NOMO-1 (cell line): ENCODE measurements around the gene HIP1R.

Source experiments
- DNase-seq, 2 experiments: peaks; one replicate each; lab custom pipeline; 2025; ENCODE audit not compliant: unreplicated experiment in 2 of 2; lab: John Stamatoyannopoulos, UW

The HIP1R gene

DNA sequence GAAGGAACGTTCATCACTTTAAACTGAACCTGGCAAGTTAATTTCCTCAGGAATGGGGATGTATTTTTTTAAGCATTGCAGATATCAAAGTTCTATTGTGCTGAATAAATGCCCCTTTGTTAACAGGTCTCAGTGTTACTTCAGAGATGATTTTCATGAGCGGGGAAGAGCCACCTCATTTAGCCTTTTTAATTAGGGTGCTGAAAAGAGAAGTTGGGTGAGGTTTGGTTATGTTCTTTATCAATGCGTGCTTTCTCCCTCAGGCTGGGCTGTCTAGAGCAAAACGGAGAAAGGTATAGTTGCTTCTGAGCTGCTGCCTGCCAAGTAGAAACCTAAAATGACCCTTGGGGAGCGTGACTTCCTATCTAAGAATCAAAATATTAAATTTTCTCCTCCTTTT lies 8.0 kb upstream of the HIP1R start:
- DNase-seq: no peak

DNA sequence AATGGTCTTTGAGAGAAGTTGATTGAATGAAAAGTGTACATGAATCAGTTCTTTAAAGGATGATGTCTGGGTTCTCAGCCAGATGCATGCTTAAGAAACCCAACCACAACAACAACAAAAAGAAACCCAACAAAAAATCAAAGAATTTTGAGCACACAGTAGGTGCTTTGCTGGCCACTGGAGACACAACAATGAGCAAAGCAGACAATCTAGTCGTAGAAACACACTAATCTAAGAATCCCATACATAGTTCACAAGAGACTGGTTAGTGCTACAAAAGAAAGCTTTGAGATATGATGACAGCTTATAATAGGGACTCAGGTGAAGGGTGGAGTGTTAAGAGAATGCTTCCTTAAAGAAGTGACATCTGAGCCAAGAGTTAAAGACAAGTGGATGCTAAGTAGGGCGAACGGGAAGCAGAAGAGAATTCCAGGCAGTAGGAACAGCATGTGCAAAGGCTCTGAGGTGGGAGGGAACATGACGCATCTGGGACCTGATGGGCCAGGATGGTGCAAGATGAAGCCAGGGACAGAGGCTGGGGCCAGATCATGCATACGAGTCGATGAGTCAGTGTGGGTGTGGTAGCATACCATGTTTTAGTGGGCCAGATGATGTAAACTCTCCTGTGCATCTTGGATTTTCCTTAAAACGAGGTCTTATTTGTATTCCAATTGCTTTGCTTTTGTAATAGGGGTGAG lies 4.6 kb upstream of the HIP1R start:
- DNase-seq: peak in 1 of 2 experiments; percentile 17

DNA sequence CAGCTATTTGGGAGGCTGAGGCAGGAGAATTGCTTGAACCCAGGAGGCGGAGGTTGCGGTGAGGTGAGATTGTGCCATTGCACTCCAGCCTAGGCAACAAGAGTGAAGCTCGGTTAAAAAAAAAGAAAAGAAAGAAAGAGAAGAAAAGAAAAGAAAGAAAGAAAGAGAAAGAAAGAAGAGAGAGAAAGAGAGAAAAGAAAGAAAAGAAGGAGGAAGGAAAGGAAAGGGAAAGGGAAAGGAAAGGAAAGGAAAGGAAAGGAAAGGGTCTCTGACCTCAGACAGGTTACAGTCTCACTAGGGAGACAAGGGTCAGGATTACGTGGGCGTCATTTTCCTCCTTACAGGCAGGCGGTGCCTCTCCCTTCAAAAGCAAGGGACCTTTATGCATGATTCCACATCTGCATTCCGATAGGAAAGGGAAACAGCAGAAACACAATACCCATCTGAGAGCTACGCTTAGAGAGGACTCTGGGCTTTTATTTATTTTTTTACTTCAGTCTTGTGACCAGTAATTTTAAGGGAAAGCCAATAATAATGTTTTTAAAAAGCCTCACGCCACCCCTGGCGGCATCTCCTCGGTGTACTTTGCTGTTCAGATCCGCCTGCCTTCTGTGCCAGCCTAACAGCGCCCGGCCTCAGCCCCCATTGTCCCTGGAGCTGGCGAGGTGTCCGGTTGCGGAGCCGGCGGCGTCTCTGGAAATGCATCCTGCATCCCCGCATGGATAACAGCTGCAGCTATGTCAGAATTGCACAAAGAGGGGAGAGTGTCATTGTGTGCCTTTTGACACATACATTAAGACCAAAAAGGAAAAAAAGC lies 945 bp upstream of the HIP1R start:
- no peak for DNase-seq

DNA sequence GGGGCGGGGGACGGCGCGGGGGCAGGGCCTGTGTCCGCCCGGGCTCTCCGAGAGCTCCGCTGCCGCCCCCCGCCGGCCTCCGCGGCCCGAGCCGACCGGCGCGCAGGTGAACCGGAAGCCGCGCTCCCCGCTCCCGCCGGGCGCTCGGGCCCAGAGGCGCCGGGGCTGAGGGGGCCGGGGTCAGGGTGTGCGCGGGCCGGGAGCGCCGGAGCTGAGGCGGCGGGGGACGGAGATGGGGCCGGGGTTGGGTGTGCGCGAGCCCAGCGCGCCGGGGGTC lies 431 bp downstream of the HIP1R start:
- no peak for DNase-seq

DNA sequence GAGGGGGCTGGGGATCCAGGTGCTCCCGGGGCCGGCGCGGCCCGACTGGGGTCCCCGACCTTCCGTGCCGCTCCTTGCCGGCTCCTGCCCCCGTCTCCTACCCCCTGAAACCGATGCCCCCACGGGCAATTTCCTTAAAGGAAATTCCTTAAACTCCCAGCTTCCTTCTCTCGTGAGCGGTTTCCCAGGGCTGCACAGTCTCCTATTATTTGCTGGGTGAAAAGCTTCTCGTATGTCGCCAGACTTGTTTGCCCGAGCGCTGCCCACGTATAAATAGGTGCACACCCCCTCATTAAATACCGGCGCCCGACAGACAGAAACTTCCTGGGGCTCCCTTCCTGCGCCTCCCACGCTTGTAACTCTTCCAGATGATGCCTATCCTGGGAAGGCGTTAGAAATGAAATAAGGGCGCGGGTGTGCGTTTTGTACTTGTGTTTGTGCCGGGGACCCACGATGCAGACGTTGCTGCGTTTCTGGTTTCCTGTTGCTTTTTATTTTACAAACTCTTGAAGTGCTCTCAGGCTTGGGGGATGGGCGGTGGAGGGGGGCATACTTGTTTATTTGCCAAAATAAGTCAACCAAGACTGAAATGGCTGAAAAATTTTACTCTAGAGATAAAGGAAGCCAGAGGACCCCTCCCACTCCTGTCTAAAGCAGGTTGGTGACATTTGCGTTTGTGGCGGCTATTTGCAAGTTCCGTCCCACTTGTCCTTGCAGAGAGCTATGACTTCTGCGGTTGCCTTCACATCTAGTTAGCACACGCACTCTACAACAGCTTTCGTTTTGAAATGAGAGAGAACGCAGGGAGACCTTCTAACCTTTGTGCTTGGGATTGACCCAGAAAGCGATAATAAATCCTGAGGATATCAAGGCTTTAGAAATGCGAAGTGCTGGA lies 1.0 kb downstream of the HIP1R start:
- peak; percentile 42 to 62 for DNase-seq

DNA sequence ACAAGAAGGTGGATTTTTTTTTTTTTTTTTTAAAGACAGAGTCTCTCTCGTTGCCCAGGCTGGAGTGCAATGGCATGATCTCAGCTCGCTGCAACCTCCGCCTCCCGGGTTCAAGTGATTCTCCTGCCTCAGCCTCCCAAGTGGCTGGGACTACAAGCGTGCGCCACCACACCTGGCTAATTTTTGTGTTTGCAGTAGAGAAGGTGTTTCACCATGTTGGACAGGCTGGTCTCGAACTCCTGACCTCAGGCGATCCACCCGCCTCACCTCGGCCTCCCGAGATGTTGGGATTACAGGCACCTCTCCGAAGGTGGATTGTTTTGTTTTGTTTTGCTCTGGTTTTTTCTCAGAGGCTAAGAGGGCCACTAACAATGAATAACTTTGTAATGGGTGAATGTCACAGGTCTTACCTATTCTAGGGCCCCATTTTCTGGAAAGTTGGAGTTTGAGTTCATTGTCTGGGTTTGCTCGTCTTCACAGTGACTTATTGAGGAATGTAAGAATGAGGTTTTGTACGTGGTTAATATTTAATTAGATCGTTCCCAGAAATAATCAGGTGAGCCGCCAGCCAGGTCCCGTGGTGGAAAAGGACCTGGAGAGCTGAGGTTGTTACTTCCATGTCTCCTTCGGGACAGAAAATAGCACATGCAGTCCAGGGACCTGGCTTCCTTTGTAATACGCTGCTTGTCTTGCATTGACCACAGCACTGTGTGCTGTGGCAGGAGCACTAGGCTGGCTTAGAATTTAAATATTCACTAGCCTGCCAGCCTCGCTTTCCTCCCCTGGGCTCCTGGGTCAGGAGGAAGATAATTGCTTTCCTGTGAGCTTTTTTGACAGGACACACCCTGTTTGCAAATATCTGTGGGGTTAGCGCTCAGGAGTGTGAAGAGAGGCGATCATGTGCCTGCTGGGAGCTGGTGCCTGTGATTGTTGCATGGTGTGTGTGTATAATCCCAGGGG lies 2.3 kb downstream of the HIP1R start:
- no peak for DNase-seq

DNA sequence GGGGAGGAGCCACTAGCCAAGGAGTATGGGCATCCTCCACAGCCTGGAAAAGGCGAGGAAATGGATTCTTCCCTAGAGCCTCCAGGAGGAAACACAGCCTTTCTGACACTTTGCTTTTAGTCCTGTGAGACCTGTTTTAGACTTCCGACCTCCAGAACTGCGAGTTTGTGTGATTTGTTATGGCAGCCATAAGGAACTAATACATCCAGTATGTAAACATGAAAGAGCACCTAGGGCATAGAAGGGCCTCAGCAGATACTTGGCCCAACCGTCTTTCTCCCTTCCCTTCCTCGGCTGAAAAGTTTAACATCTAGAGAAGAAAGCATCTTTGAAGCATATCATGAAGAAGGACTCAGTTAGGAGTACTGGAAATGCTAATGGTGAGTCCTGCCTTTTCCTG lies 3.6 kb downstream of the HIP1R start:
- DNase-seq: no peak

DNA sequence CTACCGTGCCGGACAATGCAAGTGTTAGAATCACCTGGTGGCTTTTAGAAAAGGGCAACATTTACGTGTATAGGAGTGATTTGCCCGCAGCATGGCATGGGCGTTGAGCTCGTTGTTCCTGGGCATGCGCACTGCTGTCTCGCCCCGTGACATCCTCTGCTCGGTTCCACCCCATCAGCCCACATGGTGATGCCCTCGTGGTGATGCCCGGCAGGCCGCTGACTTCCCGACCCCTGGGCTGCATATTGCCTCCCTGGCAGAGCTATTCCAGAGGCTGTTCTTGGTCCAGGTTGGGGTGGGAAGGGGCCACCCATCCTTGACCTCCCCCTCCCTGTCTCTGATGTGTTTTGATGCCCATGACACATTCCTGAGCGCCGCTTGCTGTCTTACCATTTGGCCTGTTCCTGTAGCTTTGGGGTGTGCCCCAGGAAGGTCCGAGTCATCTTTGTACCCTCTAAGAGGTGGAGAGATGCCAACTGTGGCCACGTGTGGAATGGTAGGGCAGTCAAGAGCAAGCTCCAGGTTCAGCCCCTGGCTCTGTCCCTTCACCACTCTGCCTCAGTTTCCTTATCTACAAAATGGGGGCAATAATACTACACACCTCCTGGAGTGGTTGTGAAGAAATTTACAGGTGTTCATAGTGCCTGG lies 4.8 kb downstream of the HIP1R start:
- DNase-seq: no peak

DNA sequence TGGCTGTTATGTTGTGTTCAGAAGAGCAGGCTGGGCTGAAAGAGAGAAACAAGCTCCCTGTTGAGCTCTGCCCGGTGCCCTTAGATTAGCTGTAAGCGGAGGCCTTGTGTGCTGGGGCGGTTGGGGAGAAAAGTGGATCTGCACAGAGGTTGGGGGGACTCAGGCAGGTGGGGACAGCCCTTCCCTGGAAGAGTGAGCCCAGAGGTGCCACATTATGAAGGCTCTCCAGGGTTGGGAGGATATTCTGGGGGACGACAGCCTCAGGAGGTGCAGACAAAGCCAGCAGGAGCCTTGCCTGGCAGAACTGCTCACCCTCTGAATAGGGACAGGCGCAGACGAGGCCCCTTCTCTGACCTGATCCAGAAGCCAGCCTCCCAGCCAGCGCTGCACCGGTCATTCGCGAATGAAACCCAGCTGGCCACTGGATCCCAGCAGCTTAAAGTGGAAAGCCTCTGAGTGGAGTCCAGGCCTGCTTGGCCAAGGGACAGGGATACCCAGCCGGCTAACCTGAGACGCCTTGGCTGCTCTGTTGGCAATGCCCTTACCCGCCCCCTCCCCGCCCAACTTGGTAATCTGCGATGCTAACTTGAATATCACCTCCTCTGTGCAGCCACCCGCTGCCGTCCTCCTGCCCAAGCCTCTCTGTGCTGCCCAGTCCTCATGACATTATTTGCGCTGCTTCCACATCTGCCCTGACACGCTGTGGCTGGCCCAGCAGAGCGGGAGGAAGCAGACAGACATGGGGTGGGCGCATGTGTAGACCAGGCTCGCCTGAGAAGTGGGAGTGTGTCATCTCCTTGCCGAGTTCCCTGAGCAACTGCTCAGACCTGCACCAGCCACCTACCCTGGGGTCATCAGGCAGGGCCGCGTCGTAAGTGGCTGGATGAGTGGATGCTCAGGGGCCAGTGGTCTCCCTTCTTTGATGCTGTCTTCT lies 5.6 kb downstream of the HIP1R start:
- no peak for DNase-seq

DNA sequence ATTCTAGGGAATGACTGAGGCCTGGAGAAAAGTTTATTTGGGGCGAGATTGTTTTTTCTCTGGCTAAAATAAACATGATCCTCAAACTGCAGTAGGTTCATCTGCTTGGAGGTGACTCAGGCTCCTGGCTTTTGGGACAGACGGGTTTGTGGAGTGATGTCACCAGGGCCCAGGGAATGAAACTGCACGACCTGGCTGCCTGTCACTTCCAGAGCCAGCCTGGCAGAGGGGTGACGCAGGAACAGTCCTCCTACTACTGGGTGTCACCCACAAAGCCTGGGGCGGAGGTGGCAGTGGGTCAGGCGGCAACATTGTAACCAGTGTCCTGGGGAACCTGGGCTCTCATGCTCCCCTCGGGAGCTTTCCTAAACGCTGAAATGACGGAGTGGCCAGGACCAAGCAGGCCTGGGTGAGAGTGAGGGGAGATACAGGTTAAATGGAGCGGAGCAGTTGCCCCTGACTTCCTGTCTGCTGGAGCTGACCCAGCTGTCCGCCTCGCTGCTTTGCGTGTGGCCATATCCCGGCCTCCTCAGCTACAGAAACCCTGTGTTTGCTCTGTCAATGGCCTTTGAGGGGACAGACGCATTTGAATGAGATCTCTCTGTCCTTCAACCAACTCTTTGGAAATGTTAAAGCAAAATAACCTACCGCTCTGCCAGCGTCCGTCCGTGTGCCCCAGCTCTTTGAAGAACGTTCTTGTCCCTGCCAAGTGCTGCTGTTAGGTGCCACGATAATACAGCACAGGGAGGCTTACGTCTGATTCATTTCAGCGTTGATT lies 6.5 kb downstream of the HIP1R start:
- no peak for DNase-seq

DNA sequence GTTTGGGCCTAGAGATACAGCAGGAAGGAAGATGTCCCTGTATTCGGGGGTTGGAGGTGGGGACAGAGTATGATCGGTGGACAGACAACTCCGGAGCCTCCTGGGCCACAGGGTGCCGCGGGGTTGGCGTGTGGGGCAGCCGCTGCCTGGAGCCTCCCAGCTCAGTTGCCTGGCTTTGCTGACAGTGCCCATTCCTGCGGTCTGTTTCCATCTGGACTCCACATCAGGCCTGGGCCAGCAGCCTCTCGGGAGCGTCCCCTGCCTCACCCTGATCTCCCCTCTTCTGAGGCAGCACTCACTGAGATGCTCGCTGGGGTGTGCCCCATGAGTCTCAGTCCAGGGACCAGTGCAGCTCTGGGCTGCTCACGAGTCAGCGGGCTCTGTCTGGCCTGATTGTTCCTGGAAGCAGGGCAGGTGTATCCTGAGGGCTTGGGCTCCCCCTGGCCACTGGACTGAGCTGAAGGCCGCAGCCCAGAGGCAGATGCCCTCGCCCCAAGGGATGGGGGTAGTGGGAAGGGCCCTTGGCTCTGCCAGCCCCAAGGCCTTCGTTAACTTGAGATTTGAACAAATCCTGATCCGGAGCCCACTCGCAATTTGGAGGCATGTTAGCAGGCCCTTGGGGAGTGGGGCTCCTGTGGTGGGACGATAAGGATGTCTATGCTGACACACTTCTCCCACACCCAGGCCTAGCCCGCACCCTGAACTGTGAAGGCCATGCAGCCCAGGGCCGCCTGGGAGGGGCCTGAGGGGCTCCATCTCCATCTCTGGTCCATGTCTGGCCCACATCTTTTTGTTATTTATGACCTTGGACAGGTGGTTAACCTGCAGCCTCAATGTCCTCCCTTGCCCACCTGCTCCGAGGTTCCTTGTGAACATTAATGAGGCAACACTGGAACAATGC lies 7.5 kb downstream of the HIP1R start:
- DNase-seq: no peak

DNA sequence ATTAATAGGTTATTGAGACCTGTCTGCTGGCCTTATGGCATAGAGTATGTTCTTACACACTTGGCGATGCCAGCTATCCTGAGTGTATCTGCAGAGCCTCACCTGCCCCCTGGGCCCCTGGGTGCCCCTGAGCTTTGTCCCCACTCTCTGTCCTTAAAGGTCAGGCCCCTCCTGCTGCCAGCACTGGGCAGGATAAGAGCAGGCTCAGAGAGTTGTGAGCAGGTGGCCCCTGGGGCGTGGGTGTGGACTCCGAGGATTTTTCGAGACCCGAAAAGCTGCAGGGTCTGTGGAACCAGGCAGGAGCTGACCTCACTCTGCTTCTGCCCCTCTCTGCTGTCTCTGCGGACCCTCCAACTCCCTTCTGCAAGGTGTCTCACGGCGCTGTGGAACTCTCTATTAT lies 8.2 kb downstream of the HIP1R start:
- no peak for DNase-seq

DNA sequence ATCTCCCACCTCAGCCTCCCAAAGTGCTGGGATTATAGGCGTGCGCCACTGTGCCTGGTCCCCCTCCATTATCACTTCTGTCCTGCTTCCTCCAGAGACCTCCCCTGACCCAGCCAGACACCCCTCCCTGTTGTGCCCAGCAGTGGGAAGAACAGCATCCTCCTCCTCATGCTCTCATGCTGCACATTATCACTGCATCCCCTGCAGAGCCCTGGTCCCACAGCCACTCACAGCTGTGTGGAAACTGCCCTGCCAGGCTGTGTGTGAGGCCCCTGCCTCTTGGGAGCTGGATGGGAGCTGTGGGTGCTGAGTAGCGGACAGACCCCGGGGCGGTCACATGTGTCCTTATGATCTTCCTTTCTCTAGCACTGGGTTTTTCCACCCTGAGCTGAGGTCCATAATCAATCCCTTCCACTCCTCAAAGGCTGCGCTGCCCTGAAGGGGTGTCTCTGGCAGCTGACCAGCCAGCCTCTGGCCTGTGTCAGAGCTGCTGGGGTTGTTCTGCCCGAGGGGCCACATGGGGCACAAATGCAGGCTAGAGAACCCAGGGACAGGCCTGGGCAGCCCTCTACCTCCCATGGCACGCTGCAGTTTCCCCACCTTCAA lies 9.2 kb downstream of the HIP1R start:
- no peak for DNase-seq

DNA sequence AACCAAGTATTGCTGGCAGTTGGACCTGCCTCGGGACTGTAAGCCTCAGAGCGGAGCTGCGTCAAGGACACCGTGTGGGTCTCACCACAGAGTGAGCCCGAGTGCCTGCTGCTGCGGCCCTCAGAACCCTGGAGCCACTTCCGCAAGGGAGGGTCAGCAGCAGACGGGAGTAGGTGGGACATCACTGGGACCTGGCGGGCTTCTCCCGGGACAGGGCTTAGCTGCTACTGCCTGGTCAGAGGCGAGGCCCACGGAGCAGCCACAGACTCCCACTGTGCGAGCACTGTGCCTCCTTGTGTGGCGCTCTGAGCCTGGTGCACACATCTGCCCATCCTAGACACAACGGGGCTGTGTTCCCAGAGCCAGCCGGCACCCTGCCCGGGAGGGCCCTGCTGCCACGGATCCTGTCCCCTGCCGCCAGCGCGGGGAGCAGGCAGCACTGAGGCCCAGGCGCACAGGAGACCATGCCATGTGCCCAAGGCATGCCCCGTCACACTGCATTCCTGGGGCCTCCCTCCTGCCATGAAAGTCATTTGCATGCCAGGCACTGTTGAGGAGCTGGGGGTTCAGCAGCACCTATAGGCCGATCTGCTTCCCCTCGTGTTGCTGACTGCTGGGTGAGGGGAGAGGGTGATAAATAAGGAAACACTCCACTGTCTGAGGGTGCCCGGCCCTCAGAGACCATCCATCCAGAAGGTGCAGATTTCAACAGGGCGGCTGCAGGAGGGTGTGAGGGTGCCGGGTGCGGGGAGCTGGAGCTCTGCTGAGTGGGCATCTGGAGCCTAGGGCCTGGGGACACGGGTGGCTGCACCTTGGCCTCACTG lies 10.0 kb downstream of the HIP1R start:
- no peak for DNase-seq

DNA sequence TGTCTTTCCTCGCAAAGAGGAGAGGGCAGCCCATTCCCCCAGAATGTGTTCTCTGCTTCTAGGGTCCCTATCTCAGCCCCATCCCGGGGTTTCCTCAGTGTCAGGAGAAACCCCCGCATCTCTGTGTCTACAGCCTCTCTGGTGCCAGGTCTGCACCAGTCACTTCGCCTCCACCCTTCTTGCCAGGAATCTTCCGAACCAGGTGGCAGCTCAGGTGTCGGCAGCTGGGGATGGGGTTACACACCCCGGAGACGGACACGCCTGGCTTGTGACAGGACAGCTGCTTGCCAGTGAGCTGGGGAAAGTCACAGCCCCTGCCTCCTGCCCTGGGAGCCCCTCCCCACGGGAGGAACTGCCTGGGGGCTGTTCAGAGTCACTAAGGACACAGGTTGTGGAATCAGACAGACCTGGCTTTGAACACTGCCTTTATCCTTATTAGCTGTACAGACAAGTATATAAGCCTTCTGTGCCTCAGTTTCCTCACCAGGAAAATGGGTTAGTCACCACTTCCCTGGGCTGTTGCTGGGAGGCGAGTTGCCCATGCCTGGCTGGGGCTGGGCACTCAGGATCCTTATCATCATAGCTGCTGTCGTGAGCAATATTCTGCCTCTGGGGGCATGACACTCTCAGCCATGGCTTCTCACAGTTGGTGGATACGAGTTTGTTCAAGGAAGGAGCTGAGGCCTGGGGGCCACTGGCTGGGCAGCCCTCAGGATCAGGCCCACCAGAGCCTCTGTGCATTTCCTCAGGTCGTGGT lies 10.8 kb downstream of the HIP1R start:
- DNase-seq: no peak
